Measurements from ENCODE around the gene DUSP16.

Gene DUSP16

DNA sequence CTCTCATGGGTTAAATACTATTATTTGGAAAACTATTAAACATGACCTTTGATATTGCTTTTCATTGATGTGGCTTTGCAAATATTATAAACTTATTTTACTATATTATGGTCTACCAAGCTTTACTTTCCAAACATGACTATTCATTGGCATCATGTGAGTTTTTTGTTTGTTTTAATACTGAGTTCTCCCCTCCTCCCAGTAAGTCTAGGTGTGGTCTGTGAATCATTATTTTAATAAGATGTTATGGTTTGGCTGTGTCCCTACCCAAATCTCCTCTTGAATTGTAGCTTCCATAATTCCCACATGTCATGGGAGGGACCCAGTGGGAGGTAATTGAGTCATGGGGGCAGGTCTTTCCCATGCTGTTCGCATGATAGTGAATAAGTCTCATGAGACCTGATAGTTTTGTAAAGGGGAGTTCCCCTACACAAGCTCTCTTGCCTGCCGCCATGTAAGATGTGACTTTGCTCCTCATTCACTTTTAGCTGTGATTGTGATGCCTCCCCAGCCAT, 125.8 kb downstream of the DUSP16 start:
- DNase-seq = no peak

GRCh38 chr12:12433203-12433731, 129.4 kb downstream of the DUSP16 start:
- DNase-seq = no peak

GRCh38 chr12:12432364-12432763, 130.3 kb downstream of the DUSP16 start:
- DNase-seq = no peak

- DNase-seq = no peak
These were observed 133.6 kb downstream of the DUSP16 start for GRCh38 chr12:12428961-12429657.

DNA sequence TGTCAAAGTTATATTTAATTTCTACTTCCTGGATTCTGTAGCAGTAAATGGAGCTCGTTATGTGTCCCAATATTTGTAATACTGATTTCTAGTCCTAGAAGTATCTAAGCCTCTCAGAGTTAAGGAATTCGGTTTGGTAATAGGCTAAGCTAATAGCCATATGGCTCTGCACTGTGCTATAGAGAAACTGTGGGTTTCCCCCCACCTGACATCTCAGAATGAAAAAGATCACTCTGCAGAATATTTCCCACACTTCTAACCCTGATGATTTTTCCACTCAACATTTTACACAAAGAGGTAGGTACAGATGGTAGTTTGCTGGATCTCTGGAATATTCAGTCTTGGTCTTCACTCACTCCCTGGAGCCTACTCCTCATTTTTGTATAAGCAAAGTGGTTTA, 134.6 kb downstream of the DUSP16 start:
- no peak for DNase-seq

DNA sequence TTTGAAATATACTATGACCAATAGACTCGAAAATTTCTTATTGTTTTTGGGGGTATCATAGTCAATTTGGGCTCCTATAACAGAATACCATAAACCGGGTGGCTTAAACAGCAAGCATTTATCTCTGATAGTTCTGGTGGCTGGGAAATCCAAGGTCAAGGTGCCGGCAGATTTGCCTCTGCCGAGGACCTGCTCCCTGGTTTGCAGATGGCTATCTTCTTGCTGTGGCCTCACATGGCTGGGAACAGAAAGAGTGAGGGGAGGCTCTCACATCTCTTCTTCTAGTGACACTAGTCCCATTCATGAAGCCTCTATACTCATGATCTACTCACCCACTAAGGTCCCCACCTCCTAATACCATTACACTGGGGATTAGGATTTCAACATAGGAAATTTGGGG, 135.1 kb downstream of the DUSP16 start:
- no peak for DNase-seq

- DNase-seq = no peak
These were observed 137.0 kb downstream of the DUSP16 start for GRCh38 chr12:12425616-12426015.

DNA sequence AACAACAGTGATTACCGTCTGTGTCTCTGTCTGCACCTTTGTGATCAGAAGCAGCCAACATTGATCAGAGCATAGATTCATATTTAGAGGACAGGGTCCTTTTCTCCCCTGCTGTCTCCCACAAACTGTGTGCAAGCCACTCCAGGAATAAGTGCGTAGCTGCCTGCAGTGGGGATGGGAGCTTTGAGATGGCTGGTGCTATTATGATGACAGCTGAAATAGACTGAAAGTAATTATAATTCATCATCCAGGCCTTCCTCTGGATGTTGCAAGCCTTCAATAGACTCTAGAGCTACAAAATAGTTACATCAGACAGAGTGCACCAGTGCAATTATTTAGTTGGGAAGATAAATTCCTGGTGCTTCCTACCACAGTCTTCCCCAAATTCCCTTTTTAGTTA, 137.7 kb downstream of the DUSP16 start:
- DNase-seq = no peak
